NT2/D1 (cell line): Measurements from ENCODE around the gene TENM4.
"Not testable (repeated sequence)": the region's sequence is repeated elsewhere in the genome, so short reads cannot be mapped to it uniquely, and the experiment has no call there.

Experiments used
- DNase-seq: peaks from one replicate; pipeline ENCODE4 v3.0.0-alpha.2; 2011; ENCODE audit warnings: low read depth, low spot score
- H3K27me3 ChIP-seq: 2 replicates; pipeline ENCODE4 v1.6.0; 2011; ENCODE audit warnings: mild to moderate bottlenecking; ENCODE audit not compliant: insufficient read length, insufficient read depth
- H3K36me3 ChIP-seq: 2 replicates; pipeline ENCODE4 v1.6.1; 2011; ENCODE audit warnings: mild to moderate bottlenecking, low read length, mixed read lengths; ENCODE audit not compliant: insufficient read depth, insufficient read length
- H3K4me1 ChIP-seq: 2 replicates; pipeline ENCODE4 v1.5.1; 2011; ENCODE audit not compliant: insufficient read depth, insufficient read length
- H3K4me3 ChIP-seq: 2 replicates; pipeline ENCODE4 v1.5.1; 2011; ENCODE audit warnings: low read depth; ENCODE audit not compliant: insufficient read length
- H3K9ac ChIP-seq: 2 replicates; pipeline ENCODE4 v1.6.0; 2011; ENCODE audit warnings: low read depth; ENCODE audit not compliant: insufficient read length
- H3K9me3 ChIP-seq: 2 replicates; pipeline ENCODE4 v1.5.1; 2011; ENCODE audit warnings: mild to moderate bottlenecking, low read length; ENCODE audit not compliant: insufficient read depth
- SUZ12 ChIP-seq: IDR thresholded peaks from 2 replicates; pipeline ENCODE4 v1.6.1; 2011; ENCODE audit not compliant: insufficient read length, insufficient read depth; ENCODE audit errors: extremely low read depth
- YY1 ChIP-seq: IDR thresholded peaks from 2 replicates; pipeline ENCODE4 v1.6.1; 2011; ENCODE audit not compliant: insufficient read length, insufficient read depth
- ZNF274 ChIP-seq: IDR thresholded peaks from 2 replicates; pipeline ENCODE4 v1.6.1; 2011; ENCODE audit warnings: mild to moderate bottlenecking, low read depth, low read length

TENM4 gene

DNA sequence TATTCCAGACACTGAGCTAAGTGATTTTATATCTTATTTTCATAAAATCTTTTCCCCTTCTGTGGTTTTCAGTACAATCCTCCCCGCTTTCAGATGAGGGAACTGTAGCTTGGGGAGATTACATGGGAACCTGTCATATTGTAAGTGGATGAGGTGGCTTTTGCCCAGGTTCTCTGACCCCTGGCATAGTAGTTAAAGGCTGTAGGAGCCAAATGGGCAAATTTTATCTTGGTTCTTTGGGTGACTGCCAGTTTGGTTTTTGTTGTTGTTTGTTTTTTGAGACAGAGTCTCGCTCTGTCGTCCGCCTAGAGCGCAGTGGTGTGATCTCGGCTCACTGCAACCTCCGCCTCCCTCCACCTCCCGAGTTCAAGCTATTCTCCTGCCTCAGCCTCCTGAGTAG is 454.5 kb downstream of the TENM4 start:
- H3K9me3 ChIP-seq, result no peaks in the 10 kb centered on the region
- DNase-seq, result no peak
- H3K4me1 ChIP-seq, result peaks cover 4% of the 10 kb centered on the region
- no peaks in the 10 kb centered on the region for H3K27me3 ChIP-seq
- TF ChIP-seq ZNF274, result no peak
- TF ChIP-seq SUZ12, result no peak
- no peak for TF ChIP-seq YY1
- H3K36me3 ChIP-seq, result no peaks in the 10 kb centered on the region
- no peak overlapping the region for H3K9ac ChIP-seq
- no peak overlapping the region for H3K4me3 ChIP-seq

DNA sequence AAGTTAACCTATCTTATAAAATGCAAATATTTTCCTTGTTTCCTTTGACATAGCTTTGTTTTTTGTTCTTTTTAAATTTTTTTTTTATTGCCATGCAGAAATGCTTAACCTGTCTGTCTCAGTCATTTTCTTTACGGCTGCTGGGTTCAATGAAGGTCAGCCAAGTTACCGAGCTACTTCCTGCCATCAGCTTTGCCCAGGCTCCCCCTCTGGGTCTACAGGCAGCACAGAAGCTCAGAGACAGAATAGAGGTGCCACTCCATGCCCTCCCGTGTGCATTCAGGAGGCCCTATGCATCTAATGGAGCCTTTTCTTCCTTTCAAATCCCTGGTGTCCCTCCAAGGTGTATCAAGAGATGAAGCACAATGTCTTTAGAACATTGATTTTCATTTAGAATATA is 455.2 kb downstream of the TENM4 start:
- no peak for DNase-seq
- Histone ChIP-seq H3K4me3 (no peak overlapping the region), H3K27me3 (no peaks in the 10 kb centered on the region), H3K4me1 (peaks cover 4% of the 10 kb centered on the region), H3K9ac (no peak overlapping the region), H3K36me3 (no peaks in the 10 kb centered on the region), H3K9me3 (no peaks in the 10 kb centered on the region)
- TF ChIP-seq ZNF274 (no peak), YY1 (no peak), SUZ12 (no peak)

DNA sequence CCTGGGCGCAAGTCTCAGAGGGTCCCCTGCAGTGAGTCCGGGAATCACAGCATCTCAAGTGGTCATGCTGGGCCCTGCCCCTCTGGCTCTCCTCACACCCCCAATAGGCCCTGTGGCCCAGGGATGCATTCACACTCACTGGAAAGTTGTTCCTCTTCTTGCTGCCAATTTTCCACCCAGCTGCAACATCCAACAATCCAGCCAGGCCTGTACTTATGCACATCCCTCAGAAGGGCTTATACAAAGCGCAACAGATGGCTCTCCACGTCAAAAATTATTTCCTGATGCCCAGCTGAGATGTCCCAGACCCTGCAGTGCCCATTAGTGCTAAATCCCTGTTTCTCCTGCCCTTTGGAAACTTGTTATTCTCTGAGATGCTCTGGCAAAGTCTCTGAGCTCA is 458.4 kb downstream of the TENM4 start:
- no peaks in the 10 kb centered on the region for H3K27me3 ChIP-seq
- no peaks in the 10 kb centered on the region for H3K36me3 ChIP-seq
- H3K4me3 ChIP-seq, result no peak overlapping the region
- H3K9me3 ChIP-seq, result no peaks in the 10 kb centered on the region
- no peak for DNase-seq
- TF ChIP-seq SUZ12 (no peak), YY1 (no peak), ZNF274 (no peak)
- peaks cover 4% of the 10 kb centered on the region for H3K4me1 ChIP-seq
- H3K9ac ChIP-seq, result no peak overlapping the region

DNA sequence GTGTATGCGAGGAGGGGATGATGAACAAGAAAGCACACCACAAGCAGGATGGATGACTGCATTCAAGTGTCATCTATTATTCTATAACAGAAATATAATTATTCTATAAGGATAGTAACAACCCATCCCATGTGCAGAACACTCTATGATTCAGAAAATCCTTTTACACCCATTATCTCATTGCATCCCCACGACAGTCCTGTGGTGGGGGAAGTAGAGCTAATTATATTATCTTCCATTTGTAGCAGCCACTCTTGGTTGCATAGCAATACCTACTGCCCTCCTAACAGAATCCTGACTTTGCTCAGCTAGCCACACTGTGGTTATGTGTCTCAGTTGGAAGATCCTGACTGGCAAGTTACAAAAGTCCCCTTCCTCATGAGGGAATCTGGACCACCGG is 459.7 kb downstream of the TENM4 start:
- Histone ChIP-seq H3K9ac (no peak overlapping the region), H3K36me3 (no peaks in the 10 kb centered on the region), H3K4me1 (peaks cover 4% of the 10 kb centered on the region), H3K4me3 (no peak overlapping the region), H3K9me3 (no peaks in the 10 kb centered on the region), H3K27me3 (no peaks in the 10 kb centered on the region)
- no peak for TF ChIP-seq ZNF274
- TF ChIP-seq YY1, result no peak
- TF ChIP-seq SUZ12, result no peak
- DNase-seq, result no peak

DNA sequence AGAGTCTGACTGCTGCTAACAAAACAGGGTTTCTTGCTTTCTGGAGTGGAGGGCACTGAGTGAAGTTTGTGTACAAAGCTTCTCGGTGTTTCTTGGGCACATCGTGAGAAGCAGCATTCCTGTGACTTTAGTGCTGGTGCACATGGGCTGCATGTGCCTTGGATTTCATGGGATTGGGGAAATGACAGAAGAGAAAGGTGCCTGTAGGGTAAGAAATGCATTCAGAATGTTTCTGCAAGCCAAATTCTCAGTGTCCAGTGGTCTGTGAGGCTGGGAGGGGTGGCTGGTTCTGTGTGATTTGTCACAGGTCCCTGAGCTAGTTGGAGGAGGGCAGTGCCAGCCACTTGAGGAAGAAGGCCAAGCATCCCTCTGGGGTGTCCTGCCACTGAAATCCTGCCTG is 462.0 kb downstream of the TENM4 start:
- TF ChIP-seq SUZ12 (no peak), YY1 (no peak), ZNF274 (no peak)
- Histone ChIP-seq H3K27me3 (no peaks in the 10 kb centered on the region), H3K9ac (no peak overlapping the region), H3K36me3 (no peaks in the 10 kb centered on the region), H3K4me3 (no peak overlapping the region), H3K4me1 (peaks cover 4% of the 10 kb centered on the region), H3K9me3 (no peaks in the 10 kb centered on the region)
- DNase-seq, result no peak

DNA sequence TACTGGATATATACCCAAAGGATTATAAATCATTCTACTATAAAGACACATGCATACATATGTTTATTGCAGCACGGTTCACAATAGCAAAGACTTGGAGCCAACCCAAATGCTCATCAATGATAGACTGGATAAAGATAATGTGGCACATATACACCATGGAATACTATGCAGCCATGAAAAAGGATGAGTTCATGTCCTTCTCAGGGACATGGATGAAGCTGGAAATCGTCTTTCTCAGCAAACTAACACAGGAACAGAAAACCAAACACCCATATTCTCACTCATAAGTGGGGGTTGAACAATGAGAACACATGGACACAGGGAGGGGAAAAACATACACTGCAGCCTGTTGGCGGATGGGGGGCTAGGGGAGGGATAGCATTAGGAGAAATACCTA is 463.0 kb downstream of the TENM4 start:
- not testable (repeated sequence) for H3K4me3 ChIP-seq, DNase-seq, H3K36me3 ChIP-seq, H3K27me3 ChIP-seq, H3K9ac ChIP-seq, H3K4me1 ChIP-seq, H3K9me3 ChIP-seq

DNA sequence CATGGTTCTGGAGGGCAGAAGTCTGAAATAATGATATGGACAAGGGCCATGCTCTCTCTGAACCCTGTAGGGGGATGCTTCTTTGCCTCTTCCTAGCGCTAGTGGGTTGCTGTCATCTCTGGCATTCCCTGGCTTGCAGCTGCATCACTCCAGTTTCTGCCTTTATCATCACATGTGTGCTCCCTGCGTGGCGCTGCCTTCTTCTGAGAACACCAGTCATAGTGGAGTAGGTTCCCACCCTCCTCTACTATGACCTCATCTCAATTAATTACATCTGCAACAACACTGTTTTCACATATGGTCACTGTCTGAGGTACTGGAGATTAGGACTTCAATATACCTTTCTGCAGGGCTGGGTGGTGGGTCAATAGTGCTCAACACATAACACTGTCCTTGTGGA is 463.8 kb downstream of the TENM4 start:
- Histone ChIP-seq H3K27me3 (no peaks in the 10 kb centered on the region), H3K4me1 (no peaks in the 10 kb centered on the region), H3K36me3 (no peaks in the 10 kb centered on the region), H3K4me3 (no peak overlapping the region), H3K9me3 (no peaks in the 10 kb centered on the region), H3K9ac (no peak overlapping the region)
- no peak for DNase-seq
- TF ChIP-seq YY1 (no peak), SUZ12 (no peak), ZNF274 (no peak)

DNA sequence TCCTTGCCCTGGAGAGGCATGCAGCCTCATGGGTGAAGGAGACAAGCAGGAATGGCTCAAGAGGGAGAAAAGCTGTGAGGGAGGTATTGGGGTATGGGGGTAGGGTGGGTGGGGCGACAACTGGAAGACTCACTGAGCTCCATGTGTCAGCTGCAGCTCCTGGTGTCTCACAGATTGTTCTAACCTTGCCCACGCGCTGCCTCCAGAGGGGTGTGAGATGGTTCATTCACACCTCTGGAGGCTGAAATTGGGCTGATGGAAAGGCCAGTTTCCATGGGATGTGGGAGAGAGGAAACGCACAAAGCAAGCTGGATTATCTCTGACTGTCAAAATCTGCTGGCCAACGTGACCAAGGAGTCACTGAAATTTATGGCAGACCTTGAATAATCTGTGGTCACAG is 465.7 kb downstream of the TENM4 start:
- no peak for TF ChIP-seq YY1
- TF ChIP-seq SUZ12, result no peak
- TF ChIP-seq ZNF274, result no peak
- Histone ChIP-seq H3K9ac (no peak overlapping the region), H3K4me3 (no peak overlapping the region), H3K27me3 (no peaks in the 10 kb centered on the region), H3K4me1 (no peaks in the 10 kb centered on the region), H3K9me3 (no peaks in the 10 kb centered on the region), H3K36me3 (no peaks in the 10 kb centered on the region)
- DNase-seq, result no peak
